PC-9 (cell line): ENCODE measurements around the gene ITPR3. TPM values are rescaled to one million over a fixed set of nuclear protein-coding genes. Genes with fewer than 3 reads are reported as not detected.
A peak's percentile ranks its signal among the peaks of the same experiment; 100 is the strongest.

Experiments used
- BruUV-seq: library from RNA; stranded (reverse); fragments of 400-500 nt; replicated peaks from 2 replicates; lab custom pipeline; 2021; lab: Mats Ljungman, UMichigan
- CTCF ChIA-PET: fragments of 300-600 bp; sonication (Branson Sonifier 250); formaldehyde crosslinking; loops from one replicate; lab custom pipeline; 2022; ENCODE audit warnings: antibody characterized with exemption; lab: Charles Lee
- POLR2A ChIA-PET: fragments of 300-600 bp; sonication (Branson Sonifier 250); formaldehyde crosslinking; loops from one replicate; lab custom pipeline; 2022; ENCODE audit warnings: antibody characterized with exemption; ENCODE audit not compliant: unreplicated experiment; lab: Charles Lee
- DNase-seq, 2 experiments: peaks; one replicate each; pipeline versions ENCODE4 v3.0.0 to v3.0.0-alpha.2; 2015 to 2022; ENCODE audit warnings: mixed read lengths in 1 of 2
- H2AFZ ChIP-seq: fragments of 200-600 bp; sonication (generic); 2 replicates; pipeline ENCODE4 v1.8.1; 2017; ENCODE audit warnings: antibody characterized with exemption
- H3F3A ChIP-seq: fragments of 200-600 bp; sonication (generic); 2 replicates; pipeline ENCODE4 v1.8.1; 2017; ENCODE audit warnings: antibody characterized with exemption, mild to moderate bottlenecking, low read depth; ENCODE audit not compliant: insufficient read depth
- H3K27ac ChIP-seq: fragments of 200-600 bp; sonication (generic); 2 replicates; pipeline ENCODE4 v1.6.1; 2016; ENCODE audit warnings: mixed run types
- H3K27me3 ChIP-seq: fragments of 200-600 bp; sonication (generic); 2 replicates; pipeline ENCODE4 v1.6.1; 2016; ENCODE audit warnings: low read depth, mixed run types; ENCODE audit not compliant: insufficient read depth
- H3K36me3 ChIP-seq: fragments of 200-600 bp; sonication (generic); 2 replicates; pipeline ENCODE4 v1.6.1; 2016; ENCODE audit warnings: low read depth, mixed run types
- H3K4me1 ChIP-seq: fragments of 200-600 bp; sonication (generic); replicated peaks from 2 replicates; pipeline ENCODE4 v1.6.1; 2016; ENCODE audit warnings: mixed run types; ENCODE audit not compliant: insufficient read depth
- H3K4me2 ChIP-seq: fragments of 200-600 bp; sonication (generic); 2 replicates; pipeline ENCODE4 v1.6.1; 2017; ENCODE audit warnings: mixed run types
- H3K4me3 ChIP-seq: fragments of 200-600 bp; sonication (generic); 2 replicates; pipeline ENCODE4 v1.6.1; 2016; ENCODE audit warnings: mixed run types
- H3K79me2 ChIP-seq: fragments of 200-600 bp; sonication (generic); 2 replicates; pipeline ENCODE4 v1.6.1; 2017; ENCODE audit warnings: low read depth, mixed run types
- H3K9me2 ChIP-seq: fragments of 200-600 bp; sonication (generic); 2 replicates; pipeline ENCODE4 v1.8.1; 2017; ENCODE audit warnings: mild to moderate bottlenecking; ENCODE audit not compliant: insufficient read depth
- H3K9me3 ChIP-seq: fragments of 200-600 bp; sonication (generic); 2 replicates; pipeline ENCODE4 v1.8.1; 2016; ENCODE audit warnings: low read depth; ENCODE audit not compliant: insufficient read depth
- H4K20me1 ChIP-seq: fragments of 200-600 bp; sonication (generic); 2 replicates; pipeline ENCODE4 v1.8.1; 2017; ENCODE audit not compliant: insufficient read depth
- EZH2 ChIP-seq: fragments of 200-600 bp; sonication (generic); IDR thresholded peaks from 2 replicates; pipeline ENCODE4 v1.8.0; 2017; ENCODE audit warnings: antibody characterized with exemption, low read depth
- intact Hi-C: fragments of 100-400 bp; cut with micrococcal nuclease; formaldehyde crosslinking; loops from one replicate; pipeline ENCODE4 v1.10.0; 2022; ENCODE audit not compliant: unreplicated experiment
- total RNA-seq: library from RNA; stranded (reverse); gene quantifications from 2 replicates; pipeline ENCODE4 v1.2.3, GENCODE V29; 2021
- TF ChIP-seq, protein P1 (sequence below): fragments of 200-600 bp; sonication (generic); conservative IDR thresholded peaks from 2 replicates; pipeline ENCODE4 v1.6.1; 2017; ENCODE audit warnings: mixed run types, antibody characterized with exemption, mild to moderate bottlenecking, moderate library complexity

Gene ITPR3
- total RNA-seq, 1 experiment from 2014 or later = 86.9 TPM

DNA sequence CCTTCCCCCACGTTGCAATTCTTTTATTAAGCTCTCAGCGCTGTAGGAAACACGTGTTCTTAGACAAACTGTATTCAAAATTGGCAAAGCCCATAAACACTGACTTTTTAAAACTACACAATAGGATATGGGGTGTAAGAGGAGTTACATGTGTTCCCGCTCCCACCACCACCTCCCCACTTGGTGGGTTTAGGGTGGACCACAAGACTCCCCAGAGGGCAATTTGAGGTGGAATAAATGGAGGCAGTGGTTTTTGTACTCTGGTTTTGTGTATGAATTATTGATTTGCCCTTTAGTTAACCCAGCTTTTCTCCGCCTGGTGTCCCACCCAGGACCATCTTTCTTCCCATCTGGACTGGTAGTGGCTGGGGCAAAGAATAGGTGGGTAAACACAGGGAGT lies 86.6 kb downstream of the ITPR3 start:
- Histone ChIP-seq H4K20me1 (peaks cover 2% of the 10 kb centered on the region; the same call in 1 of the 2 replicates), H3K9me3 (no peaks in the 10 kb centered on the region), H3K27me3 (no peaks in the 10 kb centered on the region), H3K4me2 (no peak overlapping the region), H3K4me3 (no peak overlapping the region), H3F3A (peaks cover 16% of the 10 kb centered on the region; the same call in 1 of the 2 replicates), H3K4me1 (peaks cover 14% of the 10 kb centered on the region), H3K9me2 (no peaks in the 10 kb centered on the region), H3K27ac (no peak overlapping the region), H2AFZ (no peak overlapping the region), H3K79me2 (peaks cover 29% of the 10 kb centered on the region), H3K36me3 (peaks cover 24% of the 10 kb centered on the region; the same call in 1 of the 2 replicates)
- no peak for DNase-seq
- CTCF ChIA-PET = no interaction called here
- intact Hi-C loops = loop anchor here (10.0 kb wide), 1 partner anchor 863 kb away; the partner anchor contains the start of gene PSMB8
- TF ChIP-seq, protein P1, sequence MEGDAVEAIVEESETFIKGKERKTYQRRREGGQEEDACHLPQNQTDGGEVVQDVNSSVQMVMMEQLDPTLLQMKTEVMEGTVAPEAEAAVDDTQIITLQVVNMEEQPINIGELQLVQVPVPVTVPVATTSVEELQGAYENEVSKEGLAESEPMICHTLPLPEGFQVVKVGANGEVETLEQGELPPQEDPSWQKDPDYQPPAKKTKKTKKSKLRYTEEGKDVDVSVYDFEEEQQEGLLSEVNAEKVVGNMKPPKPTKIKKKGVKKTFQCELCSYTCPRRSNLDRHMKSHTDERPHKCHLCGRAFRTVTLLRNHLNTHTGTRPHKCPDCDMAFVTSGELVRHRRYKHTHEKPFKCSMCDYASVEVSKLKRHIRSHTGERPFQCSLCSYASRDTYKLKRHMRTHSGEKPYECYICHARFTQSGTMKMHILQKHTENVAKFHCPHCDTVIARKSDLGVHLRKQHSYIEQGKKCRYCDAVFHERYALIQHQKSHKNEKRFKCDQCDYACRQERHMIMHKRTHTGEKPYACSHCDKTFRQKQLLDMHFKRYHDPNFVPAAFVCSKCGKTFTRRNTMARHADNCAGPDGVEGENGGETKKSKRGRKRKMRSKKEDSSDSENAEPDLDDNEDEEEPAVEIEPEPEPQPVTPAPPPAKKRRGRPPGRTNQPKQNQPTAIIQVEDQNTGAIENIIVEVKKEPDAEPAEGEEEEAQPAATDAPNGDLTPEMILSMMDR = no peak
- no peak for TF ChIP-seq EZH2
- BruUV-seq = no TSS peak
- POLR2A ChIA-PET = no interaction called here

DNA sequence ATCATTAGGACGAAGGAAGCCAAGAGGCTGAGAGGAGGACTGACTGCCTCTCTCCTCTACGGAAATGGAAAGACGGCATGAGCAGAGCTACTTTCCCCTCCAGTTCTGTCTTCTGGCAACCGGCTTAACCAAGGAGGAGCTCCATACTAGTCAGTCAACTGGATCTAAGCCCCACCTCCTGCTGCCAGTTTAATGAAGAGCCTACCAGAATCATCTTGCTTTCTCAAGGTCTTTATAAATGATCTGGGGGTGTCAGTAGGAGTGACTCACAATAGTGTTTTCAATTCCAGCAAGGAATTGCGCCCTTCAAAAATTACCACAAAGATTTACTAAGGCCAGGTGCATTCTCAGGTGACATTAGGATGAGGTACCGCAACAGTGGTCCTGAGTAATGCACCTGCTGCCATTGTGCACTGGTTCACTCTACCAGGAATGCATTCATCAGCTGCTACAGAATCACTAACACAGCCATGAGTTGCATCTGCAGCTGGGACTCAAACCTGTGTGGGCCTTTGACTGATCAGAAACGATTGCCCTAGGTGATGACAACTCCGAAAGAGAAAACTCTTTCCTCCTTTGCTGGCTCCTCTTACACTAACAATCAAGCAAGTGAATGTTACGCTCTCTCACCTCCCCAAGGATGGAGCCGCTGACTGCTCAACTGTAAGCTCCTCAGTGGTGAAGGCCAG lies 87.5 kb downstream of the ITPR3 start:
- Histone ChIP-seq H3K9me2 (no peaks in the 10 kb centered on the region), H3K27ac (no peak overlapping the region), H3K9me3 (no peaks in the 10 kb centered on the region), H3K36me3 (peaks cover 24% of the 10 kb centered on the region; the same call in 1 of the 2 replicates), H4K20me1 (no peaks in the 10 kb centered on the region), H3K79me2 (peaks cover 29% of the 10 kb centered on the region), H2AFZ (no peak overlapping the region), H3F3A (peaks cover 12% of the 10 kb centered on the region; the same call in 1 of the 2 replicates), H3K4me2 (no peak overlapping the region), H3K27me3 (no peaks in the 10 kb centered on the region), H3K4me3 (no peak overlapping the region), H3K4me1 (peaks cover 14% of the 10 kb centered on the region)
- intact Hi-C loops = loop anchor here (10.0 kb wide), 1 partner anchor 864 kb away; the partner anchor contains the start of gene PSMB8
- CTCF ChIA-PET = interaction anchor here (0.6 kb wide), 1 partner anchor 581 kb away, joined by 5 read pairs; no protein-coding TSS in a partner anchor
- TF ChIP-seq EZH2 = no peak
- TF ChIP-seq, protein P1 = no peak
- POLR2A ChIA-PET = no interaction called here
- BruUV-seq = no TSS peak
- DNase-seq = no peak

DNA sequence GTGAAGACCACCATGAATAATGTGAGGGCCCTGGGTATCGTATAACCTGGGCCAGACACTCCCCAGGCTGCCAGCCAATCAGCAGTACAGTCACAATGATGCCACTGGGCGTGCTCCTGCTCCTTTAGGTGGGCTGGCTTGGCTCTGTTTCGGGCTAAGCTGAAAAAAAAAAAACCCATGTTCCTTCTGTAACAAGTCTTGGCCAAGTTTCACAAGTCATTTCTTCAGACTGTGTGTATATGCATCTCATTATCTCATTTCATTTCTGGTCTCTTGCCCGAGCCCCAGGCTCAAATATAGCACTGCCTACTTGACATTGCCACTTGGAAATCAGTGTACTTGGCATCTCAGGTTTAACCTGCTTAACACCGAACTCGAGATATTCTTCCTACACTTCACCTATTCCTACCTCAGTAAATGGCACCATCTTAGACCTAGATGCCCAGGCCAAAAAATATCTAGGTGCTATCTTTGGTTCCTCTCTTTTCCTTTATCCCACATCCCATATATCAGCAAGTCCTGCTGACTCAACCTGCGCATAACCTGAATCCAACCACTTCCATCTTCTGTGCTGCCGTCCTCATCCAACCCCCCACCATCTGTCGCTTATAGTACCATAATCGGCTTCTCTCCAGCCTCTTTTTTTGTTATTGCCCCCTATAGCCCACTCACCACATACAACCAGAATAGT lies 88.6 kb downstream of the ITPR3 start:
- Histone ChIP-seq H3F3A (peaks cover 10% of the 10 kb centered on the region; the same call in 1 of the 2 replicates), H2AFZ (no peak overlapping the region), H3K4me3 (no peak overlapping the region), H3K27me3 (no peaks in the 10 kb centered on the region), H3K79me2 (peaks cover 29% of the 10 kb centered on the region), H3K36me3 (peaks cover 24% of the 10 kb centered on the region; the same call in 1 of the 2 replicates), H3K9me3 (no peaks in the 10 kb centered on the region), H4K20me1 (no peaks in the 10 kb centered on the region), H3K9me2 (no peaks in the 10 kb centered on the region), H3K4me2 (peak overlapping the region; percentile 99; the same call in 1 of the 2 replicates), H3K4me1 (peaks cover 14% of the 10 kb centered on the region), H3K27ac (no peak overlapping the region)
- BruUV-seq = no TSS peak
- CTCF ChIA-PET = no interaction called here
- TF ChIP-seq EZH2 = no peak
- TF ChIP-seq, protein P1 = no peak
- intact Hi-C loops = loop anchor here (2.0 to 10.0 kb wide), 2 partner anchors 445 to 865 kb away; partner anchors contain the start of gene PSMB8
- POLR2A ChIA-PET = interaction anchor here (0.6 kb wide), 1 partner anchor 256 kb away, joined by 3 read pairs; the partner anchor contains the start of gene ZBTB9
- DNase-seq = no peak
